ENCODE measurements around the gene RBBP6. TPM values are rescaled to one million over a fixed set of nuclear protein-coding genes. Genes with fewer than 3 reads are reported as not detected.
A peak's percentile ranks its signal among the peaks of the same experiment; 100 is the strongest.
"Not testable (repeated sequence)": the region's sequence is repeated elsewhere in the genome, so short reads cannot be mapped to it uniquely, and the experiment has no call there.

RBBP6 gene, protein sequence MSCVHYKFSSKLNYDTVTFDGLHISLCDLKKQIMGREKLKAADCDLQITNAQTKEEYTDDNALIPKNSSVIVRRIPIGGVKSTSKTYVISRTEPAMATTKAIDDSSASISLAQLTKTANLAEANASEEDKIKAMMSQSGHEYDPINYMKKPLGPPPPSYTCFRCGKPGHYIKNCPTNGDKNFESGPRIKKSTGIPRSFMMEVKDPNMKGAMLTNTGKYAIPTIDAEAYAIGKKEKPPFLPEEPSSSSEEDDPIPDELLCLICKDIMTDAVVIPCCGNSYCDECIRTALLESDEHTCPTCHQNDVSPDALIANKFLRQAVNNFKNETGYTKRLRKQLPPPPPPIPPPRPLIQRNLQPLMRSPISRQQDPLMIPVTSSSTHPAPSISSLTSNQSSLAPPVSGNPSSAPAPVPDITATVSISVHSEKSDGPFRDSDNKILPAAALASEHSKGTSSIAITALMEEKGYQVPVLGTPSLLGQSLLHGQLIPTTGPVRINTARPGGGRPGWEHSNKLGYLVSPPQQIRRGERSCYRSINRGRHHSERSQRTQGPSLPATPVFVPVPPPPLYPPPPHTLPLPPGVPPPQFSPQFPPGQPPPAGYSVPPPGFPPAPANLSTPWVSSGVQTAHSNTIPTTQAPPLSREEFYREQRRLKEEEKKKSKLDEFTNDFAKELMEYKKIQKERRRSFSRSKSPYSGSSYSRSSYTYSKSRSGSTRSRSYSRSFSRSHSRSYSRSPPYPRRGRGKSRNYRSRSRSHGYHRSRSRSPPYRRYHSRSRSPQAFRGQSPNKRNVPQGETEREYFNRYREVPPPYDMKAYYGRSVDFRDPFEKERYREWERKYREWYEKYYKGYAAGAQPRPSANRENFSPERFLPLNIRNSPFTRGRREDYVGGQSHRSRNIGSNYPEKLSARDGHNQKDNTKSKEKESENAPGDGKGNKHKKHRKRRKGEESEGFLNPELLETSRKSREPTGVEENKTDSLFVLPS (N-terminal part only)
- 136 TPM for polyA plus RNA-seq (2013)

DNA sequence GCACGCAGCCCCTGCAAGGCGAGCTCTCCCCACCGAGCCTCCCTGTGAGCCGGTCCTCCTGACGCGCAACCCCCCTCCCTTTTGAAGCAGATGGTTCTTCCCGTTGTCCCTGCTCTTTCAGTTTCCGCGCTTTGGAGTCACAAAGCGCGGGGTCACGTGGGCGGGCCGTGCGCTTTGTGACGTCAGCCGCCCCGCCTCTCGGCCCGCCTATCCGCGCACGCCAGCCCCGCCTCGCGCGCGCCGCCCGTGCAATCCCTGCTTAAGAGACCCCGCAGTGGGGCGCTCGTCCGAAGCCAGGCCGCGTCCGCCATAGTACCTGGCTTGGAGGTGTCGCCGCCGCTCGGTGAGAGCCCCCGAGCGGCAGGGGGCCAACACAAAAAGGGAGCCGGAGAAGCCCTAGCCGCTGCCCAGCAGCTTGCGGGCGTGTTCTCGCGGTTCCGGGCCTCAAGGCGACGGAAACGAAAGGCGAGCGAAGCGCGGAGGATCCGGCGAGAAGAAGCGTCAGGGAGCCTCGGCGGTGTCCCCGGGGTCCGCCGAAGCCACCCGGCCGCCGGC lies at the start of gene RBBP6:
TSS of gene RBBP6 (plus strand) at position 272 of the 555 bp plus-strand sequence. CDS start 1,061 bp downstream, outside the sequence.
- Histone ChIP-seq H3K27me3 (replicated peaks in 2 of 5; ENCODE audit: control insufficient read depth in 4 of 5, insufficient read depth in 5 of 5, low read length in 4 of 5) (no peaks in the 10 kb centered on the region), H3K4me1 (ENCODE audit: control extremely low read depth in 1 of 4, control insufficient read depth in 4 of 4, insufficient read depth in 4 of 4, low read length in 3 of 4) (peaks cover 20 to 40% (median 28%) of the 10 kb centered on the region in 4 experiments), H3K36me3 (ENCODE audit: control insufficient read depth in 4 of 4, insufficient read depth in 4 of 4, low read length in 3 of 4) (peaks cover 0 to 12% (median 2%) of the 10 kb centered on the region in 4 experiments), H3K27ac (ENCODE audit: insufficient read depth in 1 of 2, low read depth in 1 of 2, low read length in 2 of 2, poor library complexity in 1 of 2, severe bottlenecking in 2 of 2) (peak within 1 kb of the TSS; percentile 98 to 99), H3K9me3 (ENCODE audit: control extremely low read depth in 1 of 5, control insufficient read depth in 4 of 5, insufficient read depth in 2 of 5, low read depth in 1 of 5, low read length in 4 of 5) (no peaks in the 10 kb centered on the region), H3K4me3 (ENCODE audit: control insufficient read depth in 1 of 7, extremely low read depth in 1 of 7, insufficient read depth in 4 of 7, low read depth in 2 of 7, low read length in 6 of 7) (peak within 1 kb of the TSS; percentile 77 to 100 (median 95))
- 0% methylated on average over 68 of the region's 68 CpGs for WGBS (ENCODE audit: insufficient coverage)
- ChIA-PET CTCF (interaction anchor here (0.9 to 1.1 kb wide), 3 partner anchors 23 to 895 kb away, joined by 3 read pairs; no protein-coding TSS in a partner anchor), POLR2A (interaction anchor here (0.5 to 1.3 kb wide), 2 partner anchors 11 to 268 kb away, joined by 3 to 6 read pairs; no protein-coding TSS in a partner anchor)
- peak; percentile 96 to 99 (median 98) for DNase-seq

DNA sequence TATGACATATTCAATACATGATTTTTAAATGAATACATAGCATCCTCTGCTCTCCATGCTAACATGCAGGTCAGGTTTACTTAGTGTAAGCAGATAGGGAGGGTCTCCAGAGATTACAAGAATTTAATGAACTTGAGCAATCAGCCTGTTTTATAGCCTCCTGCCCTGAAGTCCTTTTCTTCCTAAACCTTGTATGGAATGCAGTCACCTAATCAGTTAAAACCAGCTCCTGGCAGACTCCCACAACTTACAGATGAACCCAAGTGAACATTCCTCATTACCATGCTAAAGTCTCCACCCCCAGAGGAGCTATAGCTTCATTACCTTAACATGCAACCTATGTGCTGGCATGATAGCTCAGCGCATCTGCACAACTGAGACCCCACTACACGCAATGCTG lies 48.5 kb upstream of the RBBP6 start:
- no peak overlapping the region for H3K27ac ChIP-seq (ENCODE audit: insufficient read depth in 1 of 2, low read depth in 1 of 2, low read length in 2 of 2, poor library complexity in 1 of 2, severe bottlenecking in 2 of 2)
- H3K27me3 ChIP-seq (replicated peaks in 2 of 5; ENCODE audit: control insufficient read depth in 4 of 5, insufficient read depth in 5 of 5, low read length in 4 of 5): peaks cover 0 to 7% (median 1%) of the 10 kb centered on the region in 5 experiments
- 100% methylated on average over 2 of the region's 2 CpGs for WGBS (ENCODE audit: insufficient coverage)
- H3K9me3 ChIP-seq (ENCODE audit: control extremely low read depth in 1 of 5, control insufficient read depth in 4 of 5, insufficient read depth in 2 of 5, low read depth in 1 of 5, low read length in 4 of 5): peaks cover 0 to 10% (median 1%) of the 10 kb centered on the region in 5 experiments
- H3K36me3 ChIP-seq (ENCODE audit: control insufficient read depth in 4 of 4, insufficient read depth in 4 of 4, low read length in 3 of 4): no peaks in the 10 kb centered on the region
- ChIA-PET POLR2A (no interaction called here), CTCF (interaction anchor here (1.5 kb wide), 1 partner anchor 14 kb away, joined by 6 read pairs; no protein-coding TSS in a partner anchor)
- DNase-seq: no peak
- no peaks in the 10 kb centered on the region for H3K4me1 ChIP-seq (ENCODE audit: control extremely low read depth in 1 of 4, control insufficient read depth in 4 of 4, insufficient read depth in 4 of 4, low read length in 3 of 4)
- no peak overlapping the region for H3K4me3 ChIP-seq (ENCODE audit: control insufficient read depth in 1 of 7, extremely low read depth in 1 of 7, insufficient read depth in 4 of 7, low read depth in 2 of 7, low read length in 6 of 7)

DNA sequence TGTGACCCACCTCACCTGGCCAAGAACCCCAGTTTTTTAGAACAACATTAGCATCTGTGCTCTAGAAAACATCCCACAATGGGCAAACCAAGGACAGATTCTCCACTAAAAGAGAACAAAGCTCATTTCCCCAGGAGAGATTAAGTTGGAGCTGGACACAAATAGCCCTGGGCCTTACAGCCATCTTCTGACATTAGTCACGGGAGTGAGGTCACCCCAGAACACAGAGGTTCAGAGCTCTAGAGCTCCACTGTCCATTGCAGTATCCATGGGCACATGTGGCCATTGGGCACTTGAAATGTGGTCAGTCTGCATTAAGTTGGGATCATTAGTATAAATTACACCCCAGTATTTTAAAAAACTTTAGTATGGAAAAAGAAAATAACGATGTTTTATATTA lies 47.6 kb upstream of the RBBP6 start:
- ChIA-PET POLR2A (no interaction called here), CTCF (interaction anchor here (0.7 kb wide), 1 partner anchor 395 kb away, joined by 3 read pairs; no protein-coding TSS in a partner anchor)
- H3K4me3 ChIP-seq (ENCODE audit: control insufficient read depth in 1 of 7, extremely low read depth in 1 of 7, insufficient read depth in 4 of 7, low read depth in 2 of 7, low read length in 6 of 7): no peak overlapping the region
- no peaks in the 10 kb centered on the region for H3K36me3 ChIP-seq (ENCODE audit: control insufficient read depth in 4 of 4, insufficient read depth in 4 of 4, low read length in 3 of 4)
- WGBS (ENCODE audit: insufficient coverage): no CpG with 5 or more reads among the region's 2 CpGs
- no peaks in the 10 kb centered on the region for H3K4me1 ChIP-seq (ENCODE audit: control extremely low read depth in 1 of 4, control insufficient read depth in 4 of 4, insufficient read depth in 4 of 4, low read length in 3 of 4)
- no peak for DNase-seq
- no peak overlapping the region for H3K27ac ChIP-seq (ENCODE audit: insufficient read depth in 1 of 2, low read depth in 1 of 2, low read length in 2 of 2, poor library complexity in 1 of 2, severe bottlenecking in 2 of 2)
- peaks cover 0 to 7% (median 1%) of the 10 kb centered on the region in 5 experiments for H3K27me3 ChIP-seq (replicated peaks in 2 of 5; ENCODE audit: control insufficient read depth in 4 of 5, insufficient read depth in 5 of 5, low read length in 4 of 5)
- peaks cover 0 to 10% (median 1%) of the 10 kb centered on the region in 5 experiments for H3K9me3 ChIP-seq (ENCODE audit: control extremely low read depth in 1 of 5, control insufficient read depth in 4 of 5, insufficient read depth in 2 of 5, low read depth in 1 of 5, low read length in 4 of 5)

DNA sequence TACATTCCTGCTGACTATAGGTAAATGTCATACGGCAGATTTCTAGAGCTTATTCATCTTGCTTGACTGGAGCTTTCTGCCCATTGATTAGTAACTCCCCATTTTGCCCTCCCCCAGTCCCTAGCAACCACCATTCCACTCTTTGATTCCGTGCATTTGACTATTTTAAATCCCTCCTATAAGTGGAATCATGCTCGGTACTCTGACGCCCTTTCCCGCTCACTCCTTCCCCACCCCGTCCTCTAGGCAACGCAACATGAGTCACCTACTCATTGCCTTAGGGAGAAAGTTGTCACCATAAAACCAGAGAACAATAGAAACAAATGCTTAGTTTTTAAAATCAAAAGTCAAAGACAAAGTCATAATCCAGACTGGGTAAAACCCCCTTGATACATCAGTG lies 45.5 kb upstream of the RBBP6 start:
- ChIA-PET POLR2A (no interaction called here), CTCF (interaction anchor here (1.0 kb wide), 1 partner anchor 10 kb away, joined by 5 read pairs; no protein-coding TSS in a partner anchor)

DNA sequence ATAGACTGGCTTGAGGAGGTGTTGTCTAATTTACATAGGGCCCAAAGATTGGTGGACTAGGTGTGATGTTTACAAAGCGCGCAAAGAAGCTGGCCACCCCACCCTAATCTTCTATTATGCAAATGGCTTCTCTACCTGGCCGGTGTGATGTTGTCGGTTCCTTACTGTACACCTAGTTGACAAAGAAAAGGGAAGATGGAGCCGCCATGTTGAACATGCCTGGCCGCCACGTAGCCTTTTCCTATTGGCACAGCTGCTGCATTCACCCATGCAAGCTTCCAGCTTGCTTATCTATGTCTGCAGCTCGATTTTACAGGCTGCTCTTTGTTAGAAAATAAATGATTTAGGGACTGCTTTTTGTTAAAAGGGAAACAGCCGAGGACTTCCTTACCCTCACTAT lies 44.2 kb upstream of the RBBP6 start:
- H3K4me3 ChIP-seq (ENCODE audit: control insufficient read depth in 1 of 7, extremely low read depth in 1 of 7, insufficient read depth in 4 of 7, low read depth in 2 of 7, low read length in 6 of 7); H3K36me3 ChIP-seq (ENCODE audit: control insufficient read depth in 4 of 4, insufficient read depth in 4 of 4, low read length in 3 of 4); H3K27me3 ChIP-seq (replicated peaks in 2 of 5; ENCODE audit: control insufficient read depth in 4 of 5, insufficient read depth in 5 of 5, low read length in 4 of 5); H3K27ac ChIP-seq (ENCODE audit: insufficient read depth in 1 of 2, low read depth in 1 of 2, low read length in 2 of 2, poor library complexity in 1 of 2, severe bottlenecking in 2 of 2); H3K4me1 ChIP-seq (ENCODE audit: control extremely low read depth in 1 of 4, control insufficient read depth in 4 of 4, insufficient read depth in 4 of 4, low read length in 3 of 4); H3K9me3 ChIP-seq (ENCODE audit: control extremely low read depth in 1 of 5, control insufficient read depth in 4 of 5, insufficient read depth in 2 of 5, low read depth in 1 of 5, low read length in 4 of 5); POLR2A ChIA-PET; DNase-seq: not testable (repeated sequence)
- CTCF ChIA-PET: interaction anchor here (1.0 to 1.2 kb wide), 3 partner anchors 9 to 453 kb away, joined by 3 to 5 read pairs (median 3); no protein-coding TSS in a partner anchor
- 89% methylated on average over 5 of the region's 9 CpGs for WGBS (ENCODE audit: insufficient coverage)

More for the DNA sequence above, 45.5 kb upstream of the RBBP6 start:
- Histone ChIP-seq H3K27me3 (replicated peaks in 2 of 5; ENCODE audit: control insufficient read depth in 4 of 5, insufficient read depth in 5 of 5, low read length in 4 of 5) (peaks cover 0 to 7% (median 1%) of the 10 kb centered on the region in 5 experiments), H3K27ac (ENCODE audit: insufficient read depth in 1 of 2, low read depth in 1 of 2, low read length in 2 of 2, poor library complexity in 1 of 2, severe bottlenecking in 2 of 2) (no peak overlapping the region), H3K36me3 (ENCODE audit: control insufficient read depth in 4 of 4, insufficient read depth in 4 of 4, low read length in 3 of 4) (no peaks in the 10 kb centered on the region), H3K4me3 (ENCODE audit: control insufficient read depth in 1 of 7, extremely low read depth in 1 of 7, insufficient read depth in 4 of 7, low read depth in 2 of 7, low read length in 6 of 7) (no peak overlapping the region), H3K4me1 (ENCODE audit: control extremely low read depth in 1 of 4, control insufficient read depth in 4 of 4, insufficient read depth in 4 of 4, low read length in 3 of 4) (no peaks in the 10 kb centered on the region), H3K9me3 (ENCODE audit: control extremely low read depth in 1 of 5, control insufficient read depth in 4 of 5, insufficient read depth in 2 of 5, low read depth in 1 of 5, low read length in 4 of 5) (peaks cover 0 to 5% (median 0%) of the 10 kb centered on the region in 5 experiments)
- WGBS (ENCODE audit: insufficient coverage): 87% methylated on average over 5 of the region's 7 CpGs
- DNase-seq: no peak

DNA sequence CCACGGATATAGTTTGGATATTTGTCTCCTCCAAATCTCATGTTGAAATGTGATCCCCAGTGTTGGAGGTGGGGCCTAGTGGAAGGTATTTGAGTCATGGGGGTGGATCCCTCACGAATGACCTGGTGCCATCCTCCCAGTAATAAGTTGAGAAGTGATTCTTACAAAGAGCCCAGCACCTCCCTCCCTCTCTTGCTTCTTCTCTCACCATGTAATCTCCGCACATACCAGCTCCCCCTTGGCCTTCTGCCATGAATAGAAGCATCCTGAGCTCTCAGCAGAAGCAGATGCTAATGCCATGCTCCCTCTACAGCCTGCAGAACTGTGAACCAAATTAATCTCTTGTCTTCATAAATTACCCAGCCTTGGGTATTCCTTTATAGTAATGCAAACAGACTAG lies 41.9 kb upstream of the RBBP6 start:
- 100% methylated on average over 1 of the region's 3 CpGs for WGBS (ENCODE audit: insufficient coverage)
- ChIA-PET CTCF (no interaction called here), POLR2A (no interaction called here)
- H3K27ac ChIP-seq (ENCODE audit: insufficient read depth in 1 of 2, low read depth in 1 of 2, low read length in 2 of 2, poor library complexity in 1 of 2, severe bottlenecking in 2 of 2): no peak overlapping the region
- peaks cover 0 to 4% (median 2%) of the 10 kb centered on the region in 4 experiments for H3K4me1 ChIP-seq (ENCODE audit: control extremely low read depth in 1 of 4, control insufficient read depth in 4 of 4, insufficient read depth in 4 of 4, low read length in 3 of 4)
- no peak overlapping the region for H3K4me3 ChIP-seq (ENCODE audit: control insufficient read depth in 1 of 7, extremely low read depth in 1 of 7, insufficient read depth in 4 of 7, low read depth in 2 of 7, low read length in 6 of 7)
- no peaks in the 10 kb centered on the region for H3K9me3 ChIP-seq (ENCODE audit: control extremely low read depth in 1 of 5, control insufficient read depth in 4 of 5, insufficient read depth in 2 of 5, low read depth in 1 of 5, low read length in 4 of 5)
- DNase-seq: no peak
- peaks cover 0 to 7% (median 0%) of the 10 kb centered on the region in 5 experiments for H3K27me3 ChIP-seq (replicated peaks in 2 of 5; ENCODE audit: control insufficient read depth in 4 of 5, insufficient read depth in 5 of 5, low read length in 4 of 5)
- no peaks in the 10 kb centered on the region for H3K36me3 ChIP-seq (ENCODE audit: control insufficient read depth in 4 of 4, insufficient read depth in 4 of 4, low read length in 3 of 4)
